Tibial artery (tissue), 4 donors: ENCODE measurements around the gene GTF2B.
"Not testable (repeated sequence)": the region's sequence is repeated elsewhere in the genome, so short reads cannot be mapped to it uniquely, and the experiment has no call there.

Source experiments
- DNase-seq, 2 donors: peaks; one replicate each; pipeline ENCODE4 v3.0.0-alpha.2; 2019
- H3K27ac ChIP-seq, 2 donors: fragments of 200-600 bp; sonication (generic) in 1 of 2; 1 replicate in 1 of 2; 2 replicates in 1 of 2; pipeline ENCODE4 v1.5.1; 2018 to 2019; ENCODE audit warnings: mild to moderate bottlenecking in 1 of 2
- H3K27me3 ChIP-seq, 2 donors: fragments of 200-600 bp; sonication (generic) in 1 of 2; one replicate each; pipeline versions ENCODE4 v1.5.1 to v1.6.0; 2016 to 2019
- H3K36me3 ChIP-seq, 3 donors: fragments of 200-600 bp; sonication (generic) in 2 of 3; one replicate each; pipeline ENCODE4 v1.5.1; 2016 to 2019; ENCODE audit warnings: mild to moderate bottlenecking in 2 of 3
- H3K4me1 ChIP-seq, 4 donors: fragments of 200-600 bp; sonication (generic) in 2 of 4; 1 replicate in 3 of 4; 2 replicates in 1 of 4; pipeline ENCODE4 v1.5.1; 2016 to 2019
- H3K4me3 ChIP-seq, 2 donors: fragments of 200-600 bp; sonication (generic) in 1 of 2; 1 replicate in 1 of 2; 2 replicates in 1 of 2; pipeline ENCODE4 v1.5.1; 2018 to 2019; ENCODE audit warnings: mild to moderate bottlenecking in 2 of 2
- H3K9me3 ChIP-seq, 3 donors: fragments of 200-600 bp; sonication (generic) in 1 of 3; one replicate each; pipeline ENCODE4 v1.5.1; 2016 to 2019
- intact Hi-C: fragments of 100-400 bp; cut with DNase I; formaldehyde crosslinking; loops from one replicate; pipeline ENCODE4 v1.15.0; 2023; ENCODE audit warnings: low total_unique reads
- TF ChIP-seq, protein P1 (sequence below), 2 experiments: fragments of 200-600 bp in 1 of 2; fragments of 450-650 bp in 1 of 2; IDR thresholded peaks; one replicate each; pipeline ENCODE4 v1.5.1; 2017 to 2019; ENCODE audit warnings: antibody characterized with exemption in 2 of 2, mild to moderate bottlenecking in 1 of 2, moderate library complexity in 1 of 2

GTF2B gene

DNA sequence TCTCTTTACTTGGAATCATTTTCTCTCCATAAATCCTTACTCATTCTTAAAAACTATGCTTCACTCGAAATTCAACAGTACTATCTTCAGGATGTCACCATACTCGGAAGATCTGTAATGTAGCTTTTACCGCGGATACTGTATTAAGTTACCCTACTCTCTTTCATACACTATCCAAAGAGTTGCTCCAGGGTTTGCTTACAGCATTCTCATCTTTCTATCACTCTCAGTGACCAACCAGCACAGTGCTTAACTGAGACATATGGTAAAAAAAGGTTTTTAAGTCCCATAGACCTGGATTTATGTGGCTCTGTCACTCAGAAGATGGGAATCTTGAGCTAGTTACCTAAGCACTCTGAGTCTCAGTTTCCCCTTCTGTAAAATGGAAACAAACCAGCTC lies 15.8 kb downstream of the GTF2B start:
- peaks cover 0 to 12% (median 4%) of the 10 kb centered on the region in 3 donors for H3K36me3 ChIP-seq
- DNase-seq: no peak
- H3K27me3 ChIP-seq: no peaks in the 10 kb centered on the region
- TF ChIP-seq, protein P1, sequence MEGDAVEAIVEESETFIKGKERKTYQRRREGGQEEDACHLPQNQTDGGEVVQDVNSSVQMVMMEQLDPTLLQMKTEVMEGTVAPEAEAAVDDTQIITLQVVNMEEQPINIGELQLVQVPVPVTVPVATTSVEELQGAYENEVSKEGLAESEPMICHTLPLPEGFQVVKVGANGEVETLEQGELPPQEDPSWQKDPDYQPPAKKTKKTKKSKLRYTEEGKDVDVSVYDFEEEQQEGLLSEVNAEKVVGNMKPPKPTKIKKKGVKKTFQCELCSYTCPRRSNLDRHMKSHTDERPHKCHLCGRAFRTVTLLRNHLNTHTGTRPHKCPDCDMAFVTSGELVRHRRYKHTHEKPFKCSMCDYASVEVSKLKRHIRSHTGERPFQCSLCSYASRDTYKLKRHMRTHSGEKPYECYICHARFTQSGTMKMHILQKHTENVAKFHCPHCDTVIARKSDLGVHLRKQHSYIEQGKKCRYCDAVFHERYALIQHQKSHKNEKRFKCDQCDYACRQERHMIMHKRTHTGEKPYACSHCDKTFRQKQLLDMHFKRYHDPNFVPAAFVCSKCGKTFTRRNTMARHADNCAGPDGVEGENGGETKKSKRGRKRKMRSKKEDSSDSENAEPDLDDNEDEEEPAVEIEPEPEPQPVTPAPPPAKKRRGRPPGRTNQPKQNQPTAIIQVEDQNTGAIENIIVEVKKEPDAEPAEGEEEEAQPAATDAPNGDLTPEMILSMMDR (IDR thresholded peaks at IDR 0.05): no peak
- H3K4me3 ChIP-seq: no peak overlapping the region
- no peak overlapping the region for H3K27ac ChIP-seq
- intact Hi-C loops: loop anchor here (5.0 kb wide), 1 partner anchor 218 kb away; no protein-coding TSS in a partner anchor
- peaks cover 0 to 23% (median 10%) of the 10 kb centered on the region in 4 donors for H3K4me1 ChIP-seq
- no peaks in the 10 kb centered on the region for H3K9me3 ChIP-seq

DNA sequence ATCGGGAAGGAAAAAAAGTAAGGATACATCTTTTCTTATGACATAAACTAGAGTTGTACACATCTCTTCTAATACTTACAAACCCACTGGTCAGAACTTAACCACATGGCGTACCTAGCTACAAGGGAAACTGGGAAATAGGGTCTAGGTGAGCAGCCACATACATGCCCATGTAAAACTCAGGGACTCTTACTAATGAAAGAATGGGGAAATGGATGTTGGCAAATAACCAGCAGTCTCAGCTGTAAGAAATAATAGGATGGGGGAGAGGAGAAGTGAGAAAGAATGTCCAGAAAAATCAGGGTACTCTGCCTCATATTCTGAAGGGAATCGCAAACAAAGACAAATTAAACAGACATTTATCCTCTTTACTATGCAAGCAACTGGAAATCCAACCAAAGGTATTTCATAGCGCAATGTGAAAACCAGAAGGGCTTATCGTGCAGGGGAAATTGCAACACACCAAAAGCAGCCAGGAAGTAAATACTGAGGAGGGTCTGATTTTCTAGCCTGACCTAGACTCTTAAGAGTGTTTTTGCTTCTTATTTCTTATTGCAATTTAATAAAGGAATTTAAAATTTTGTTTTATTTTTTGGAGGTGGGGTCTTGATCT lies 17.5 kb downstream of the GTF2B start:
- Histone ChIP-seq H3K9me3 (no peaks in the 10 kb centered on the region), H3K27me3 (no peaks in the 10 kb centered on the region), H3K4me1 (peaks cover 0 to 21% (median 11%) of the 10 kb centered on the region in 4 donors), H3K36me3 (peaks cover 0 to 4% (median 3%) of the 10 kb centered on the region in 3 donors), H3K4me3 (no peak overlapping the region), H3K27ac (no peak overlapping the region)
- intact Hi-C loops: no loop called here
- TF ChIP-seq, protein P1 (IDR thresholded peaks at IDR 0.05): no peak
- no peak for DNase-seq

DNA sequence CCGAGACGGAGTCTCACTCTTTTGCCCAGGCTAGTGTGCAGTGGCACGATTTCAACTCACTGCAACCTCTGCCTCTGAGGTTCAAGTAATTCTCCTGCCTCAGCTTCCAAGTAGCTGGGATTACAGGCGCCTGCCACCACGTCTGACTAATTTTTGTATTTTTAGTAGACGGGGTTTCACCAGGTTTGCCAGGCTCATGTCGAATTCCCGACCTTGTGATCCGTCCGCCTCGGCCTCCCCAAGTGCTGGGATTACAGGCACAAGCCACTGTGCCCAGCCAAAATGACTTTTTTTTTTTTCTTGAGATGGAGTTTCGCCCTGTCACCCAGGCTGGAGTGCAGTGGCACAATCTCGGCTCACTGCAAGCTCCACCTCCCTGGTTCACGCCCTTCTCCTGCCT lies 21.7 kb downstream of the GTF2B start:
- intact Hi-C loops, H3K27me3 ChIP-seq, DNase-seq, H3K9me3 ChIP-seq, H3K4me3 ChIP-seq, H3K36me3 ChIP-seq, H3K27ac ChIP-seq: not testable (repeated sequence)
- H3K4me1 ChIP-seq: peaks cover 0 to 35% (median 8%) of the 10 kb centered on the region in 4 donors

DNA sequence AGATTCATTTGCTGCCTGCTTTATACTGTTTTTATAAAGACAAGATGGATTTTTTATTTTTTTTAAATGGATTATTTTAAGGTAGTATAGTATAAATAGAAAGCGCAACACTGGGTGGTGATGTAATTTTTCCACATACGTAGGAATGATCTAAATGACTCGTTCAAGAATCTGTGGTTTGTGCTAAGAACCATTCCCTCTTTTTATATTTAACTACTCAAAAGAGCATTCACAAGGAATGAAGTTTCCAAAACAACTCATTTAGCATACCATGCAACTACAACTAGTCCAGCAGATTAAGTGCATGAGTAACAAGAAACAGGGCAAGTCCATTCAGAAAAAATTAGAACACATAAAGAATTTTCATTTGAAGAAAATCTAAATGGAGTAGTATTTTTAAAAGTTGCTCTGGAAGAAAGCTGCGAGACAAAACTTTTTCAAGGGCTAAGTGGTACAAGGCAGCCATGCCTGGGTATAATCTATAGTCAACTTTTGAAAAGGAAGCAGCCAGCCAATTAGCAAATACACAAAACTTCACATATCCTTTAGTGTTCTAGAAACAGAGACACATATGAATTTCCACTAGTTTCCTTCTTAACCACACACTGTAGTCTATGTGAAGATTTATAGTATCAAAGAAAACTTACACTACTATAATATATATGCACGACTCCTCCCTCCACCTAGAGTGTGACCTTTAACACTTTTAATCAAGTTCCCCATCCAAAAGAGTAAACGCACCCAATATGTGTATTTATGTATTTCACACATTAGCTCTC lies 23.4 kb downstream of the GTF2B start:
- Histone ChIP-seq H3K27me3 (no peaks in the 10 kb centered on the region), H3K4me3 (no peak overlapping the region), H3K4me1 (peaks cover 0 to 36% (median 8%) of the 10 kb centered on the region in 4 donors), H3K36me3 (peaks cover 0 to 11% (median 9%) of the 10 kb centered on the region in 3 donors), H3K9me3 (no peaks in the 10 kb centered on the region), H3K27ac (no peak overlapping the region)
- no peak for DNase-seq
- TF ChIP-seq, protein P1 (IDR thresholded peaks at IDR 0.05): no peak
- intact Hi-C loops: no loop called here

DNA sequence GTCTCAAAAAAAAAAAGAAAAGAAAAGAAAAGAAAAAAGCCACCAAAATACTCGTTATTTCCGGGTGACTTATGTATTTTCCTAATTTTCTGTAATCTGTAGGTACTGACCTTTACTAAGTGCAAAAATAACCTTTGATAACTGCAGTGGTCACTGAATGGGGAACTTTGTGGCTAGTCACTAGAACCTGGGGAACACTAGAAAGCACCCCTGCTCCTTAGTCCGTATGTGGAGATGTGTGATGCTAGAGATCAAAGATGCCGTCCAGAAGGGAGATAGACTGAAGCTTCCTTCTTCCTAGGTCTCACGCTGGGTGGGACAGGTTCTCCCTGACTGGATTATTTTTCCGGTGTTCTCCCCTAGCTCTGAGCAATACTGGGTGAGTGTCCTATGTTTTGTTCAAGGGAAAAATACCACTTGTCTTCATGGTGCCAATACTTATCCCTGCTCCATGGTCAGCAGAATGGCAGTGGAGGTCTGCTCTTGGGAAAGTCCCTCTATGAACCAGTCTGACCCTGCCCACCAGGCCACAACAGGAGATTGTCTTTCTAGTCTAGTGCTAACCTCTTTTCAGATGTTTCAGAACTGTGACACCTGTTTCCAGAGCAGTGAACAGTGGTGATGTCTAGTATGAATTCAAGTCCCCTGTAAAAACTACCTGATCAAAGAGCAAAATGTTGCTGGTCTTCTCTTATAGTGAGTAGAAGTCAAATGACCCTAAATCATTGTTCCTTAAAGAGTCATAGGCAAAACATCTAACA lies 39.9 kb downstream of the GTF2B start:
- Histone ChIP-seq H3K4me1 (no peaks in the 10 kb centered on the region), H3K36me3 (peaks cover 33 to 49% (median 34%) of the 10 kb centered on the region in 3 donors), H3K27me3 (no peaks in the 10 kb centered on the region), H3K9me3 (no peaks in the 10 kb centered on the region), H3K4me3 (no peak overlapping the region), H3K27ac (no peak overlapping the region)
- intact Hi-C loops: no loop called here
- no peak for DNase-seq
- TF ChIP-seq, protein P1 (IDR thresholded peaks at IDR 0.05): no peak
